HG03460 (cell line): ENCODE results near the gene PTPRJ.

Source experiments
- ATAC-seq: cut with Tn5 transposase; IDR thresholded peaks from one replicate; pipeline ENCODE4 v1.9.1; 2021; ENCODE audit not compliant: unreplicated experiment

PTPRJ gene

GRCh38 chr11:47967577-47968525 lies 12.5 kb upstream of the PTPRJ start:
- ATAC-seq: no peak

GRCh38 chr11:47969401-47969800 lies 11.0 kb upstream of the PTPRJ start:
- ATAC-seq: no peak

GRCh38 chr11:47971501-47971900 lies 8.9 kb upstream of the PTPRJ start:
- no peak for ATAC-seq

- no peak for ATAC-seq
Measured at GRCh38 chr11:47973173-47973572, 7.2 kb upstream of the PTPRJ start.

- no peak for ATAC-seq
Measured at GRCh38 chr11:47976931-47977330, 3.4 kb upstream of the PTPRJ start.

- no peak for ATAC-seq
Measured at GRCh38 chr11:47977623-47978022, 2.7 kb upstream of the PTPRJ start.

GRCh38 chr11:47979378-47980087 lies 826 bp upstream of the PTPRJ start:
- ATAC-seq: no peak

GRCh38 chr11:47980907-47981621 lies 705 bp downstream of the PTPRJ start:
- peak; percentile 37 for ATAC-seq

- no peak for ATAC-seq
Measured at GRCh38 chr11:47981667-47982404, 1.5 kb downstream of the PTPRJ start.

GRCh38 chr11:47982616-47983015 lies 2.3 kb downstream of the PTPRJ start:
- ATAC-seq: no peak

GRCh38 chr11:47983464-47984397 lies 3.4 kb downstream of the PTPRJ start:
- no peak for ATAC-seq

- ATAC-seq: no peak
Measured at GRCh38 chr11:47986219-47986618, 5.9 kb downstream of the PTPRJ start.

- ATAC-seq: no peak
Measured at GRCh38 chr11:47986742-47987141, 6.4 kb downstream of the PTPRJ start.

- no peak for ATAC-seq
Measured at GRCh38 chr11:47987310-47987709, 7.0 kb downstream of the PTPRJ start.

- no peak for ATAC-seq
Measured at GRCh38 chr11:47987781-47988180, 7.4 kb downstream of the PTPRJ start.

- no peak for ATAC-seq
Measured at GRCh38 chr11:47989779-47990178, 9.4 kb downstream of the PTPRJ start.

- ATAC-seq: no peak
Measured at GRCh38 chr11:47991266-47991830, 11.0 kb downstream of the PTPRJ start.

- ATAC-seq: no peak
Measured at GRCh38 chr11:47991894-47992293, 11.5 kb downstream of the PTPRJ start.
